ENCODE data around the gene GRID2IP. TPM values are rescaled to one million over a fixed set of nuclear protein-coding genes. Genes with fewer than 3 reads are reported as not detected.

Gene GRID2IP
- total RNA-seq, 4 donors from 2014 or later = 0.13 TPM; not detected in 3

- DNase-seq = no peak
- peak overlapping the region in 3 of 4 donors; percentile 83 to 93 (median 91) for H3K27ac ChIP-seq
These were observed 69.0 kb downstream of the GRID2IP start for GRCh38 chr7:6482307-6482706.

GRCh38 chr7:6481445-6481844 is 69.8 kb downstream of the GRID2IP start:
- no peak for TF ChIP-seq POLR2A (IDR thresholded peaks at IDR 0.05)
- TF ChIP-seq CTCF (IDR thresholded peaks at IDR 0.05 in 4 of 5, conservative IDR thresholded peaks at IDR 0.05 in 1 of 5) = no peak
- in situ Hi-C loops (cut with MboI; ENCODE audit: low sequenced_read_pairs in 4 of 4) = no loop called here

More at GRCh38 chr7:6482307-6482706, 69.0 kb downstream of the GRID2IP start:
- intact Hi-C loops (cut with DNase I; ENCODE audit: low total_unique reads) (no loop called here), in situ Hi-C loops (cut with MboI; ENCODE audit: low sequenced_read_pairs in 4 of 4) (no loop called here)
- H3K4me3 ChIP-seq = peak overlapping the region; percentile 64 to 91 (median 72)
- H3K9me3 ChIP-seq = no peaks in the 10 kb centered on the region
- no peaks in the 10 kb centered on the region for H3K27me3 ChIP-seq
- peaks cover 45 to 49% of the 10 kb centered on the region in 2 donors for H3K4me1 ChIP-seq
- ATAC-seq = no peak
- TF ChIP-seq POLR2A (IDR thresholded peaks at IDR 0.05) = no peak
- TF ChIP-seq CTCF (IDR thresholded peaks at IDR 0.05 in 4 of 5, conservative IDR thresholded peaks at IDR 0.05 in 1 of 5) = no peak
- H3K36me3 ChIP-seq = no peaks in the 10 kb centered on the region

GRCh38 chr7:6480323-6480660 is 71.0 kb downstream of the GRID2IP start:
- H3K27ac ChIP-seq = peak overlapping the region; percentile 49 to 60 (median 53)
- DNase-seq (no peak), ATAC-seq (no peak)
- no peaks in the 10 kb centered on the region for H3K27me3 ChIP-seq
- peaks cover 60 to 68% of the 10 kb centered on the region in 2 donors for H3K4me1 ChIP-seq
- intact Hi-C loops (cut with DNase I; ENCODE audit: low total_unique reads) (no loop called here), in situ Hi-C loops (cut with MboI; ENCODE audit: low sequenced_read_pairs in 4 of 4) (no loop called here)
- H3K4me3 ChIP-seq = peak overlapping the region in 1 of 4 donors; percentile 18
- H3K9me3 ChIP-seq = no peaks in the 10 kb centered on the region
- TF ChIP-seq CTCF (IDR thresholded peaks at IDR 0.05 in 4 of 5, conservative IDR thresholded peaks at IDR 0.05 in 1 of 5) (no peak), POLR2A (IDR thresholded peaks at IDR 0.05) (no peak)
- H3K36me3 ChIP-seq = no peaks in the 10 kb centered on the region

More at GRCh38 chr7:6481445-6481844, 69.8 kb downstream of the GRID2IP start:
- ATAC-seq = no peak
- Histone ChIP-seq H3K27ac (peak overlapping the region in 3 of 4 donors; percentile 30 to 60 (median 52)), H3K36me3 (no peaks in the 10 kb centered on the region), H3K27me3 (no peaks in the 10 kb centered on the region), H3K9me3 (no peaks in the 10 kb centered on the region), H3K4me1 (peaks cover 53 to 57% of the 10 kb centered on the region in 2 donors), H3K4me3 (no peak overlapping the region)
- intact Hi-C loops (cut with DNase I; ENCODE audit: low total_unique reads) = loop anchor here (1.0 kb wide), 1 partner anchor 33 kb away; no protein-coding TSS in a partner anchor
- no peak for DNase-seq

- Histone ChIP-seq H3K9me3 (no peaks in the 10 kb centered on the region), H3K4me3 (no peak overlapping the region), H3K27me3 (no peaks in the 10 kb centered on the region), H3K36me3 (no peaks in the 10 kb centered on the region), H3K4me1 (peaks cover 60 to 64% of the 10 kb centered on the region in 2 donors), H3K27ac (peak overlapping the region in 1 of 4 donors; percentile 60)
- DNase-seq = no peak
- intact Hi-C loops (cut with DNase I; ENCODE audit: low total_unique reads) = no loop called here
- ATAC-seq = no peak
- TF ChIP-seq CTCF (IDR thresholded peaks at IDR 0.05 in 4 of 5, conservative IDR thresholded peaks at IDR 0.05 in 1 of 5) (no peak), POLR2A (IDR thresholded peaks at IDR 0.05) (no peak)
- in situ Hi-C loops (cut with MboI; ENCODE audit: low sequenced_read_pairs in 4 of 4) = no loop called here
These were observed 72.2 kb downstream of the GRID2IP start for GRCh38 chr7:6479067-6479466.

GRCh38 chr7:6478186-6478585 is 73.1 kb downstream of the GRID2IP start:
- Histone ChIP-seq H3K9me3 (no peaks in the 10 kb centered on the region), H3K27me3 (no peaks in the 10 kb centered on the region), H3K36me3 (peaks cover 0 to 9% of the 10 kb centered on the region in 2 donors), H3K27ac (no peak overlapping the region), H3K4me1 (peaks cover 60 to 64% of the 10 kb centered on the region in 2 donors), H3K4me3 (no peak overlapping the region)
- no peak for DNase-seq
- in situ Hi-C loops (cut with MboI; ENCODE audit: low sequenced_read_pairs in 4 of 4) (no loop called here), intact Hi-C loops (cut with DNase I; ENCODE audit: low total_unique reads) (no loop called here)
- TF ChIP-seq CTCF (IDR thresholded peaks at IDR 0.05 in 4 of 5, conservative IDR thresholded peaks at IDR 0.05 in 1 of 5) (no peak), POLR2A (IDR thresholded peaks at IDR 0.05) (no peak)
- no peak for ATAC-seq
